ENCODE results near the gene ATP2A2. TPM values are rescaled to one million over a fixed set of nuclear protein-coding genes. Genes with fewer than 3 reads are reported as not detected.
"Not testable (repeated sequence)": the region's sequence is repeated elsewhere in the genome, so short reads cannot be mapped to it uniquely, and the experiment has no call there.

Gene ATP2A2
- polyA plus RNA-seq, 4 donors = 152 to 167 (median 160) TPM

GRCh38 chr12:110361216-110361615, 80.2 kb downstream of the ATP2A2 start:
- no peak for DNase-seq (ENCODE audit: low read depth in 4 of 4, low spot score in 3 of 4)

GRCh38 chr12:110365489-110366320, 84.7 kb downstream of the ATP2A2 start:
- no peak for DNase-seq (ENCODE audit: low read depth in 4 of 4, low spot score in 3 of 4)

GRCh38 chr12:110366321-110367142, 85.5 kb downstream of the ATP2A2 start:
- no peak for DNase-seq (ENCODE audit: low read depth in 4 of 4, low spot score in 3 of 4)

GRCh38 chr12:110367181-110367864, 86.3 kb downstream of the ATP2A2 start:
- DNase-seq (ENCODE audit: low read depth in 4 of 4, low spot score in 3 of 4) = no peak

GRCh38 chr12:110369992-110370391, 88.9 kb downstream of the ATP2A2 start:
- no peak for DNase-seq (ENCODE audit: low read depth in 4 of 4, low spot score in 3 of 4)

GRCh38 chr12:110370732-110371231, 89.7 kb downstream of the ATP2A2 start:
- no peak for DNase-seq (ENCODE audit: low read depth in 4 of 4, low spot score in 3 of 4)

GRCh38 chr12:110371408-110372055, 90.5 kb downstream of the ATP2A2 start:
- DNase-seq (ENCODE audit: low read depth in 4 of 4, low spot score in 3 of 4) = no peak

GRCh38 chr12:110372056-110372425, 91.0 kb downstream of the ATP2A2 start:
- DNase-seq (ENCODE audit: low read depth in 4 of 4, low spot score in 3 of 4) = no peak

- no peak for DNase-seq (ENCODE audit: low read depth in 4 of 4, low spot score in 3 of 4)
Measured at GRCh38 chr12:110373025-110373424, 92.0 kb downstream of the ATP2A2 start.

GRCh38 chr12:110373425-110373824, 92.4 kb downstream of the ATP2A2 start:
- DNase-seq (ENCODE audit: low read depth in 4 of 4, low spot score in 3 of 4) = no peak

GRCh38 chr12:110373962-110374611, 93.0 kb downstream of the ATP2A2 start:
- DNase-seq (ENCODE audit: low read depth in 4 of 4, low spot score in 3 of 4) = no peak

- not testable (repeated sequence) for DNase-seq (ENCODE audit: low read depth in 4 of 4, low spot score in 3 of 4)
Measured at GRCh38 chr12:110378131-110378790, 97.2 kb downstream of the ATP2A2 start.

GRCh38 chr12:110379197-110379596, 98.2 kb downstream of the ATP2A2 start:
- DNase-seq (ENCODE audit: low read depth in 4 of 4, low spot score in 3 of 4) = no peak

- no peak for DNase-seq (ENCODE audit: low read depth in 4 of 4, low spot score in 3 of 4)
Measured at GRCh38 chr12:110379631-110380030, 98.6 kb downstream of the ATP2A2 start.

- DNase-seq (ENCODE audit: low read depth in 4 of 4, low spot score in 3 of 4) = no peak
Measured at GRCh38 chr12:110382683-110383082, 101.6 kb downstream of the ATP2A2 start.

Data from right renal pelvis (tissue), 4 donors.